ENCODE measurements around the gene SGPP2.

DNA sequence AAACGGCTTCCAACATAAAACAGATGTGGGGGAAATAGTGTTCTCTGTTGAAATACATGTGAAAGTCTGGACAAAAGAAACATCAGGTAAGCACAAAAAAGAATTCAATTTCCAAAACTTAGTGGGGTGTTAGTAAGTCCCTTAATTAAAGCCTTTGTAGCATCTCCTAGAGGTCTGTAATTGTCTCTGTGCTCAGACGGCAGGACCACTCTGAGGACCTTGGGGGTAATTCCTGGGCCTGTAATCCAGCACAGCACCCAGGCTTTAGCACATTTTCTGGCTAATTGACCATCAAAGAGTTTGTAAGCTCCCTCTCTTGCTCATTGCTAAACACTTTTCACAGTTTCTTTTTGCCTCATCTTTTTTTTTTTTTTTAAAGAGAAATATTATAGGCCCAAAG, 151.3 kb downstream of the SGPP2 start:
- TF ChIP-seq, protein P1, sequence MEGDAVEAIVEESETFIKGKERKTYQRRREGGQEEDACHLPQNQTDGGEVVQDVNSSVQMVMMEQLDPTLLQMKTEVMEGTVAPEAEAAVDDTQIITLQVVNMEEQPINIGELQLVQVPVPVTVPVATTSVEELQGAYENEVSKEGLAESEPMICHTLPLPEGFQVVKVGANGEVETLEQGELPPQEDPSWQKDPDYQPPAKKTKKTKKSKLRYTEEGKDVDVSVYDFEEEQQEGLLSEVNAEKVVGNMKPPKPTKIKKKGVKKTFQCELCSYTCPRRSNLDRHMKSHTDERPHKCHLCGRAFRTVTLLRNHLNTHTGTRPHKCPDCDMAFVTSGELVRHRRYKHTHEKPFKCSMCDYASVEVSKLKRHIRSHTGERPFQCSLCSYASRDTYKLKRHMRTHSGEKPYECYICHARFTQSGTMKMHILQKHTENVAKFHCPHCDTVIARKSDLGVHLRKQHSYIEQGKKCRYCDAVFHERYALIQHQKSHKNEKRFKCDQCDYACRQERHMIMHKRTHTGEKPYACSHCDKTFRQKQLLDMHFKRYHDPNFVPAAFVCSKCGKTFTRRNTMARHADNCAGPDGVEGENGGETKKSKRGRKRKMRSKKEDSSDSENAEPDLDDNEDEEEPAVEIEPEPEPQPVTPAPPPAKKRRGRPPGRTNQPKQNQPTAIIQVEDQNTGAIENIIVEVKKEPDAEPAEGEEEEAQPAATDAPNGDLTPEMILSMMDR (IDR thresholded peaks at IDR 0.05): no peak
- TF ChIP-seq POLR2A (IDR thresholded peaks at IDR 0.05): no peak
